GM19193 (cell line): ENCODE data around the gene PPP2R3C.
A peak's percentile ranks its signal among the peaks of the same experiment; 100 is the strongest.

Experiments used
- POLR2A ChIP-seq: IDR thresholded peaks from 4 replicates; pipeline ENCODE4 v1.6.1; 2011; ENCODE audit not compliant: insufficient read depth, insufficient read length; ENCODE audit errors: extremely low read depth

Gene PPP2R3C

DNA sequence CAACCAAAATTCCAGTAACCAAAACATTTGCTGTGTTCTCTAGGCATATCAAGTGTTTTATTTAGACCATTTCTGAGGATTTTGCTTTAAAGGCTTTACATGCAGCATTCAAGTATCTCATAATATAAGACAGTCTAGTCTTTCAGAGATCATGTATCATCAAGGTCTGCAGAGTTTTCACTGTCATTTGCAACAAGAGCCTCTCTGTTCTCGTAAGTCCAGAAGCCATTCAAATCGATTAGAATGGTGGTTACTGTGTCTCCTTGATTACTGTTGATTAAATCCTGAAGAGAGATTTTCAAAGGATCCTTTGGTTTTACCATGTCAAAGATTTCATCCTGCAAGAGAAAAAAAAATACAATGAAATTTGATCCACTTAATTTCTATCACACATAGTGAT lies 36.3 kb downstream of the PPP2R3C start:
- TF ChIP-seq POLR2A, result no peak

GRCh38 chr14:35083530-35084150 lies 38.1 kb downstream of the PPP2R3C start:
- no peak for TF ChIP-seq POLR2A

- no peak for TF ChIP-seq POLR2A
Measured at GRCh38 chr14:35079742-35080141, 42.0 kb downstream of the PPP2R3C start.

GRCh38 chr14:35078082-35078481 lies 43.7 kb downstream of the PPP2R3C start:
- no peak for TF ChIP-seq POLR2A

DNA sequence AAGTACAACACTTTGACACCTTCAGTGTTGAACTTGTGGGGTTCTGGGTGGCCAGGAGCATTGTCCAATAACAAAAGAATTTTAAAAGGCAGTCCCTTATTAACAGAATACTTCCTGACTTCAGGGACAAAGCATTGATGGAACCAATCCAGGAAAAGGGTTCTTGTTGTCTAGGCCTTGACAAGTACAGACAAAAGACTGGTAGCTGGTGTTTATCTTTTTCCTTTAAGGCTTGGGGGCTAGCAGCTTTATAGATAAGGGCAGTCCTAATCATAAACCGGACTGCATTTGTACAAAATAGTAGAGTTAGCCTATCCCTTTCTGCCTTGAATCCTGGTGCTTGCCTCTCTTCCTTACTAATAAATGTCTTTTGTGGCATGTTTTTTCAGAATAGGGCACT lies 48.3 kb downstream of the PPP2R3C start:
- TF ChIP-seq POLR2A, result no peak

DNA sequence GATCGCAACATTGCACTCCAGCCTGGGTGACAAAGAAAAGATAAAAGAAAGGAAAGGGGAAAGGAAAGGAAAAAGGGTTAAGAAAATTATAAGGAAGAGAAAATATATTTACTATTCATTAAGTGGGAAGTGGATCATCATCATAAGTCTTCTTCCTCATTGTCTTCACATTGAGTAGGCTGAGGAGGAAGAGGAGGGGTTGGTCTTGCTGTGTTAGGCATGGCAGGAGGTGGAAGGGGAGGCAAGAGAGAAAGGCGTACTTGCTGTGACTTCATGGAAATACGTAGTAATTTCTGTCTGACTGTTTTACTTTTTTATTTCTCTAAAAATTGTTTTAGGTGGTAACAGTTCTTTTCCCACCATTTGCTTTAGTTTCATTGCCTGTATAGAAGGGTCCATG lies 49.6 kb downstream of the PPP2R3C start:
- no peak for TF ChIP-seq POLR2A

DNA sequence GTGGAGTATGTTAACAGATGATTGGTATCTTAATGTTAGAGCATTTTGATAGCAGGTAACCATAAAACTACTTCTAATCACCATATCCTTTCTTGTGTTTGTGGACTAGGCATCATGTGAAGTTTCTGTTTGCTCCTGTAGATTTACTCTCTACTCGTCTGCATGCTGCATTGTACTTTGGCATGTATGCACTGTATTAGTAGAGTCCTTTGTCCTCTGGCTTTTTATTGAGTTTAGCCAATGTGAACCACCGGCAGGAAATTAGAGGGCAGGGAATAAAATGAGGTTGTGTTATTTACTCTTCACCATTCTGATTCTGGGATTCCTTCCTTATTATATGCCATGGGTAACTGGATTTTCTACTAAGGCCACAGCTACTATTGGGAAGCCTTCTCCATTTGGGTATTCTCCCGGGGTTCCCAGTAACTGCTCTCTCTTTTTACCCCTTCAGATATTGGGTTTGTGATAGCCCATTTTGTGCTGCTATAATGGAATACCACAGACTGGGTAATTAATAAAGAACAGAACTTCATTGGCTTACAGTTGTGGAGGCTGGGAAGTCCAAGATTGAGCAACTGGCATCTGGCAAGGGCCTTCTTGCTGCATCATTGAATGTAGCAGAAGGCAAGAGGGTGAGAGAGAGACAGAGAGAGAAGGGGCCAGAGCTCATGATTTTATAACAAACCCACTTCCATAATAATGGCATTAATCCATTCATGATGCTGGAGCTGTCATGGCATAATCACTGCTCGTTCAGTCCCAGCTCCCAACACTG lies 53.4 kb downstream of the PPP2R3C start:
- no peak for TF ChIP-seq POLR2A

GRCh38 chr14:35052637-35053036 lies 69.2 kb downstream of the PPP2R3C start:
- no peak for TF ChIP-seq POLR2A

- no peak for TF ChIP-seq POLR2A
Measured at GRCh38 chr14:35051796-35052195, 70.0 kb downstream of the PPP2R3C start.

DNA sequence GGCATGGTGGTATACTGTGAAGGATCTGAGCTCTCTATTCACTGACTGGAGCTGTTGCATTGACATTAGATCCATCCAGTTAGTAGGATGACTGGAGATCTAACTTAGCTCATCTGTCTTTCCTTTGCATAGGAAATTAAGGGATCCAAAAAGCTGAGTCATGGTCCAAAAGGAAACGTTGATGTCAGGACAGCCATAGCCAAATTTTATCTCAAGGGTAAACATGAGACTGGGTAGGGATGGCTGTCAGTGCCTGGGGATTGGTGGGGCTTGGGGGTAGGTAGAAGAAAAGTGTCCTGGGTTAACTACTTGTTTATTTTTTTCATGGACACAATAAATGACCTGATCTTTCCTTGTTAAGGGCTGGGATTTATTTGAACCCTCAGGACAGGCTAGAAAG lies 71.1 kb downstream of the PPP2R3C start:
- no peak for TF ChIP-seq POLR2A

DNA sequence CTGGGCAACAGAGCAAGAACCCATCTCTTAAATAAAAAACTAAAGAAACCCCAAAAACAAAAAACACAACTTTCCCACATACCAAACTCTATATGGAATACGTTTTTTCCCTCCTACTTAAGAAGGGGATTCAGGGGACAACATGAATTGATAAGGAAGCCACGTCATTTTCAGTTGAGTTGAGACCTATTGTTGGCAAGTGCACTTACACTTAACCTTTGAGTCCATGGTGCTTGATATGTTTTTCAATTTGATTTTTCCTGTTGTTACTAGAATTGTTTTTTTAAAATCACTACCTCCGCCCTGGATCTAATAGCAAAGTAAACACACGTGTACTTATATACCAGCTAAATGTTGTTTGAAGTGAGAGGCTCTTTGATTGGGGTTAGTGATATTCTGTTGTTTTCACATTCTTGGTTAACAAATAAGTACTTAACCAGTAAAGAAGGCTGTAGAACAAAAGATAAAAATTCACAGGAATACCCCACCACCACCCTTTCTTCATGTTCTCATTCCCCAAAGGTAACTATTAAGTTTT lies 73.7 kb downstream of the PPP2R3C start:
- TF ChIP-seq POLR2A, result no peak

DNA sequence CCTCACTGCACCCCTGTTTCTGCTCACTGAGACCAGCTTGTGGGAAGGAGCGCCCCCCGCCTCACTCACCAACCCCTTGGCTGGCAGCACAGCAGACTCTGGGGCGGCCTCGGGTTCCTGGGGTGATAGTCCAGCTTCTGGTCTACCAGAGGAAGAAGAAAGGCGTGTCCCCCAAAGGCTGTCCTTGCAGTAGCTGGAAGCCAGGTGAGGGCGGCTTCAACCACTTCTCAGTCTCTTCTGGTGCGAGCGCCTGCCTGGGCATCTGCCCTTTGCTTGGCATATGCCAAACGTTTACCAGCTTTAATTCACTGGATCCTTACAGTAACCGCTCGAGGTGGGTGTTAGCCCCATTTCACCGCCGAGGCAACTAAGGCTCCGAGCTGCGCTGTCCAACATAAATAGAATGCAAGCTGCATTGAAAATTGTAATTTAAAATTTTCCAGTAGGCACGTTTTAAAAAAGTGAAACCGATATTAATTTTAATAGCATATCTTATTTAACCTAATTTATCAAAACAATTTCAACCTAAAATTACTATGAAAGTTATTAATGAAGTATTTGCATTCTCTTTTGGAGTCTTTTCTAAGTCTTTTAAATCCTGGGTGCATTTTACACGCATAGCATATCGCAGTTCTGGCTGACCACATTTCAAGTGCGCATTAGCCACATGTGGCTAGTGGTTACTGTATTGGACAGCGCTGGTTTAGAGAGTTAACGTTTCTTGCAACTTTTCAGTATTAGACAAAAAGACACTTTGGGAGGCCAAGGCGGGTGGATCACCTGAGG lies 74.8 kb downstream of the PPP2R3C start:
- TF ChIP-seq POLR2A, result no peak

GRCh38 chr14:35046048-35046750 lies 75.6 kb downstream of the PPP2R3C start, which contains the start of gene FAM177A1:
Gene FAM177A1 (plus strand): TSS chr14:35046272. CDS start chr14:35046464, 192 bp downstream.
- TF ChIP-seq POLR2A, result peak; percentile 87

DNA sequence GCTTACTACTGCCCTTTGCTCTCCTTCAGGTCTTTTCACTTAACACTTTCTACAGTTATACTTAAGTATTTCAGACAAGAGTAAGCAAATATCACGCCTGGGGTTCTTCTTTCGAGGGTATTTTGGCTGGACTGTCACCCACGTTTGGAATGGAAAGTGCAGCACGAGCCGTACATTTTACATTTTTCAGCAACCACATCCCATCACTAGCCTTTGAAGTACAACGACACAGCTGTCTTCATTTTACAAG lies 76.1 kb downstream of the PPP2R3C start:
- no peak for TF ChIP-seq POLR2A
